ENCODE measurements around the gene GGNBP2. TPM values are rescaled to one million over a fixed set of nuclear protein-coding genes. Genes with fewer than 3 reads are reported as not detected.

The GGNBP2 gene
- total and polyA plus RNA-seq, 4 donors = 64.0 to 76.3 (median 68.9) TPM

DNA sequence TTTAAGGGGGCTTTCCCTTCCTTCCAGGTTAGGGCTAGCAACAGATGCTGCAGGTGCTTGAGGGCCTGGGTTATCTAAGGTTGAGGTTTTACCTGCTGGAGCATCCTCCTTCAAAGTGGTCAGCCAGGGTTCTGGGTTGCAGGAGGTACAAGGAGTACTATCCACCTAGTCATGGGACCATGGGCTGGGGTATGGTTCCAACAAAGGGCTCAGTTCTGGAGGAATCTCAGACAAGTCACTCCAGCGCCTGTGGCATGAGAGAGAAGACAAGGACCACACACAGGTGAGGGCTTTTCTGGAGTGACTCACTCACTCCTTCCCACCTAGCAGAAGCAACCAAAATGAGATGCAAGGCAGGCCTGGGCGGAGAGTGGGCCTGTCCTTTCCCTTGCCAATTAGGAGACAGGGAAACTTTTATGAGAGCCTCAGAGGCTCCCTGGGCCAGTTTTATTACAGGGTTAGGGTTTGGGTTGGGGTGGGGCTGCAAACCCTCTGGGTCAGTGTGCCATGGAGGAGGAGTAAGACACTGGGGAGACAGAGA is 12.2 kb upstream of the GGNBP2 start:
- no peak for DNase-seq (ENCODE audit: low read depth in 4 of 6, low spot score in 6 of 6)
- no peak overlapping the region for H3K27ac ChIP-seq (ENCODE audit: low read depth, low read length)
- H3K4me3 ChIP-seq (ENCODE audit: low read depth, low read length) = no peak overlapping the region
- peaks cover 13% of the 10 kb centered on the region for H3K4me1 ChIP-seq (ENCODE audit: control insufficient read depth, insufficient read depth, low read length)
- peaks cover 19% of the 10 kb centered on the region for H3K36me3 ChIP-seq (ENCODE audit: control insufficient read depth, insufficient read depth, low read length)
- no peaks in the 10 kb centered on the region for H3K9me3 ChIP-seq (ENCODE audit: control insufficient read depth, insufficient read depth, low read length)
- no peaks in the 10 kb centered on the region for H3K27me3 ChIP-seq (ENCODE audit: control insufficient read depth, insufficient read depth, low read length)
- WGBS (ENCODE audit: insufficient coverage) = 88% methylated on average over 1 of the region's 2 CpGs

- H3K4me1 ChIP-seq (ENCODE audit: control insufficient read depth, insufficient read depth, low read length) = peaks cover 13% of the 10 kb centered on the region
- 8% methylated on average over 45 of the region's 48 CpGs for WGBS (ENCODE audit: insufficient coverage)
- DNase-seq (ENCODE audit: low read depth in 4 of 6, low spot score in 6 of 6) = peak in 3 of 6 donors; percentile 7 to 81 (median 62)
- H3K36me3 ChIP-seq (ENCODE audit: control insufficient read depth, insufficient read depth, low read length) = peaks cover 12% of the 10 kb centered on the region
- peak overlapping the region; percentile 96 for H3K27ac ChIP-seq (ENCODE audit: low read depth, low read length)
- H3K9me3 ChIP-seq (ENCODE audit: control insufficient read depth, insufficient read depth, low read length) = no peaks in the 10 kb centered on the region
- no peaks in the 10 kb centered on the region for H3K27me3 ChIP-seq (ENCODE audit: control insufficient read depth, insufficient read depth, low read length)
- H3K4me3 ChIP-seq (ENCODE audit: low read depth, low read length) = peak overlapping the region; percentile 94
Measured at GRCh38 chr17:36533935-36534839, 10.5 kb upstream of the GGNBP2 start.

GRCh38 chr17:36534840-36535668 is 9.7 kb upstream of the GGNBP2 start, which contains the start of the genes MYO19 and PIGW:
Gene MYO19 (minus strand): TSS chr17:36534868. CDS start chr17:36532538, 2,330 bp downstream.
Gene PIGW (plus strand): TSS chr17:36534987. CDS start chr17:36537102, 2,115 bp downstream.
- no peaks in the 10 kb centered on the region for H3K27me3 ChIP-seq (ENCODE audit: control insufficient read depth, insufficient read depth, low read length)
- WGBS (ENCODE audit: insufficient coverage) = under 1% methylated on average over 83 of the region's 83 CpGs
- H3K9me3 ChIP-seq (ENCODE audit: control insufficient read depth, insufficient read depth, low read length) = no peaks in the 10 kb centered on the region
- peaks cover 13% of the 10 kb centered on the region for H3K4me1 ChIP-seq (ENCODE audit: control insufficient read depth, insufficient read depth, low read length)
- peak within 1 kb of the TSS; percentile 94 for H3K4me3 ChIP-seq (ENCODE audit: low read depth, low read length)
- peak within 1 kb of the TSS; percentile 96 for H3K27ac ChIP-seq (ENCODE audit: low read depth, low read length)
- peaks cover 12% of the 10 kb centered on the region for H3K36me3 ChIP-seq (ENCODE audit: control insufficient read depth, insufficient read depth, low read length)
- DNase-seq (ENCODE audit: low read depth in 4 of 6, low spot score in 6 of 6) = peak; percentile 62 to 96 (median 84)

- peak overlapping the region; percentile 94 for H3K4me3 ChIP-seq (ENCODE audit: low read depth, low read length)
- no peaks in the 10 kb centered on the region for H3K9me3 ChIP-seq (ENCODE audit: control insufficient read depth, insufficient read depth, low read length)
- H3K36me3 ChIP-seq (ENCODE audit: control insufficient read depth, insufficient read depth, low read length) = peaks cover 10% of the 10 kb centered on the region
- no peak for DNase-seq (ENCODE audit: low read depth in 4 of 6, low spot score in 6 of 6)
- peak overlapping the region; percentile 96 for H3K27ac ChIP-seq (ENCODE audit: low read depth, low read length)
- WGBS (ENCODE audit: insufficient coverage) = 2% methylated on average over 8 of the region's 15 CpGs
- H3K4me1 ChIP-seq (ENCODE audit: control insufficient read depth, insufficient read depth, low read length) = peaks cover 13% of the 10 kb centered on the region
- H3K27me3 ChIP-seq (ENCODE audit: control insufficient read depth, insufficient read depth, low read length) = no peaks in the 10 kb centered on the region
Measured at GRCh38 chr17:36535669-36536081, 9.0 kb upstream of the GGNBP2 start.

DNA sequence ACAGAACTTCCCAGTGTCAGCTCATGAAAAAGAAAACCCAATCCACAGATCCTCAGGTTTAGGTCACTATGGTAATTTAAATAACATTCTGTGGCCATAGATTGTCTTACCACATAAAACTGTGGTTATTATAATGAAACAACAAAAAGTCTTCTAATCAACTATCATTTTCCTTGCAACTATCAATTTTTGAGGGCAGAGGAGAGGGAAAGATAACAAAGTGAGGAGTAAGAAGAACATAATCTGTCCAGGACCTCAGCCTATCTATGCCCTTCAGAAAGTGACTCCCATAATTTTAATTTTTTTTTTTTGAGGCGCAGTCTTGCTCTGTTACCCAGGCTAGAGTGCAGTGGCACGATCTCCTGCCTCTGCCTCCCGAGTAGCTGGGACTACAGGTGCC is 4.0 kb upstream of the GGNBP2 start:
- no peaks in the 10 kb centered on the region for H3K27me3 ChIP-seq (ENCODE audit: control insufficient read depth, insufficient read depth, low read length)
- no peak overlapping the region for H3K27ac ChIP-seq (ENCODE audit: low read depth, low read length)
- no peak for DNase-seq (ENCODE audit: low read depth in 4 of 6, low spot score in 6 of 6)
- peaks cover 20% of the 10 kb centered on the region for H3K4me1 ChIP-seq (ENCODE audit: control insufficient read depth, insufficient read depth, low read length)
- H3K36me3 ChIP-seq (ENCODE audit: control insufficient read depth, insufficient read depth, low read length) = no peaks in the 10 kb centered on the region
- H3K4me3 ChIP-seq (ENCODE audit: low read depth, low read length) = no peak overlapping the region
- H3K9me3 ChIP-seq (ENCODE audit: control insufficient read depth, insufficient read depth, low read length) = no peaks in the 10 kb centered on the region
- 96% methylated on average over 3 of the region's 3 CpGs for WGBS (ENCODE audit: insufficient coverage)

- Histone ChIP-seq H3K36me3 (ENCODE audit: control insufficient read depth, insufficient read depth, low read length) (no peaks in the 10 kb centered on the region), H3K4me3 (ENCODE audit: low read depth, low read length) (no peak overlapping the region), H3K9me3 (ENCODE audit: control insufficient read depth, insufficient read depth, low read length) (no peaks in the 10 kb centered on the region), H3K27me3 (ENCODE audit: control insufficient read depth, insufficient read depth, low read length) (no peaks in the 10 kb centered on the region), H3K27ac (ENCODE audit: low read depth, low read length) (no peak overlapping the region), H3K4me1 (ENCODE audit: control insufficient read depth, insufficient read depth, low read length) (peaks cover 24% of the 10 kb centered on the region)
- DNase-seq (ENCODE audit: low read depth in 4 of 6, low spot score in 6 of 6) = no peak
- 100% methylated on average over 13 of the region's 15 CpGs for WGBS (ENCODE audit: insufficient coverage)
Measured at GRCh38 chr17:36542755-36543154, 2.0 kb upstream of the GGNBP2 start.

DNA sequence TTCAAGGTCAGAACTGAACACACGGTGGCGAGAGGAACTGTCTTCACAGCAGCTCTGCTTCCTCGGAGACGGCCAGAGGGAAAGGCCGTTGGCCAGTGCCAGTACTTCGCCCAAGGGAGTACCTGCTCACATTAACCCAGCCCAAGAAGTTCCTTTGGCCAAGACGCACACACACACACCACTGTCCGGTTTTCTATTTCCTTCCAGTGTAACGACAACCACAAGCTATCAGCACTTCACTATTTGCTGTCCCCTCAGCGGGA is 744 bp upstream of the GGNBP2 start:
- peak overlapping the region; percentile 98 for H3K27ac ChIP-seq (ENCODE audit: low read depth, low read length)
- H3K36me3 ChIP-seq (ENCODE audit: control insufficient read depth, insufficient read depth, low read length) = no peaks in the 10 kb centered on the region
- peak overlapping the region; percentile 97 for H3K4me3 ChIP-seq (ENCODE audit: low read depth, low read length)
- H3K4me1 ChIP-seq (ENCODE audit: control insufficient read depth, insufficient read depth, low read length) = peaks cover 24% of the 10 kb centered on the region
- DNase-seq (ENCODE audit: low read depth in 4 of 6, low spot score in 6 of 6) = peak in 3 of 6 donors; percentile 29 to 69 (median 49)
- no peaks in the 10 kb centered on the region for H3K9me3 ChIP-seq (ENCODE audit: control insufficient read depth, insufficient read depth, low read length)
- WGBS (ENCODE audit: insufficient coverage) = 0% methylated on average over 10 of the region's 10 CpGs
- no peaks in the 10 kb centered on the region for H3K27me3 ChIP-seq (ENCODE audit: control insufficient read depth, insufficient read depth, low read length)

- WGBS (ENCODE audit: insufficient coverage) = 0% methylated on average over 26 of the region's 38 CpGs
Measured at GRCh38 chr17:36545077-36545464, 352 bp downstream of the GGNBP2 start.

More at GRCh38 chr17:36545077-36545464, 352 bp downstream of the GGNBP2 start:
- Histone ChIP-seq H3K27me3 (ENCODE audit: control insufficient read depth, insufficient read depth, low read length) (no peaks in the 10 kb centered on the region), H3K36me3 (ENCODE audit: control insufficient read depth, insufficient read depth, low read length) (no peaks in the 10 kb centered on the region), H3K4me3 (ENCODE audit: low read depth, low read length) (peak overlapping the region; percentile 97), H3K27ac (ENCODE audit: low read depth, low read length) (peak overlapping the region; percentile 98), H3K9me3 (ENCODE audit: control insufficient read depth, insufficient read depth, low read length) (no peaks in the 10 kb centered on the region), H3K4me1 (ENCODE audit: control insufficient read depth, insufficient read depth, low read length) (peaks cover 24% of the 10 kb centered on the region)
- no peak for DNase-seq (ENCODE audit: low read depth in 4 of 6, low spot score in 6 of 6)
